ENCODE measurements around the gene RNF41.
"Not testable (repeated sequence)": the region's sequence is repeated elsewhere in the genome, so short reads cannot be mapped to it uniquely, and the experiment has no call there.

The RNF41 gene

GRCh38 chr12:56221757-56222530 is at the start of gene RNF41:
RNF41 (minus strand) TSS chr12:56221922; CDS start chr12:56214047, 7,875 bp downstream.
- peak; percentile 94 to 95 for DNase-seq

DNA sequence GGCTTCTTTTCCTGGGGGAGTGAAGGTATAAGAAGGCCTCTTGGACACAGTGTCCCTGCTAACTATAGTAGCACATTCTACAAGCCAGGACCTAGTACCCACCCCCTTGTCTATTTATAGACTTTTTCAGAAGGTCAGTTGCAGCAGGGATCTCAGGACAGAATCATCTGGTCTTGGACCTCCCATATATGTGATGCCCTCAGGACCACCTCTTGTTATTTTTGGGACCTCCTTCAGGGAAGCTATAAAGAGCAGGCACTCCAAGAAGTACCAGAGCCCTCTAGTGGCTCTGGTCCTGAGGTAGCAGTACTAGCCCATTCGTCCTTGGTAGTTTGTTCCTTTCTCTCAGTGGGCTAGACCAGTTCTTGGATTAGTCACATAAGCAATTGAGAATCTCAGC is 49.3 kb upstream of the RNF41 start:
- DNase-seq = no peak

- no peak for DNase-seq
Measured at GRCh38 chr12:56267443-56268071, 45.8 kb upstream of the RNF41 start.

DNA sequence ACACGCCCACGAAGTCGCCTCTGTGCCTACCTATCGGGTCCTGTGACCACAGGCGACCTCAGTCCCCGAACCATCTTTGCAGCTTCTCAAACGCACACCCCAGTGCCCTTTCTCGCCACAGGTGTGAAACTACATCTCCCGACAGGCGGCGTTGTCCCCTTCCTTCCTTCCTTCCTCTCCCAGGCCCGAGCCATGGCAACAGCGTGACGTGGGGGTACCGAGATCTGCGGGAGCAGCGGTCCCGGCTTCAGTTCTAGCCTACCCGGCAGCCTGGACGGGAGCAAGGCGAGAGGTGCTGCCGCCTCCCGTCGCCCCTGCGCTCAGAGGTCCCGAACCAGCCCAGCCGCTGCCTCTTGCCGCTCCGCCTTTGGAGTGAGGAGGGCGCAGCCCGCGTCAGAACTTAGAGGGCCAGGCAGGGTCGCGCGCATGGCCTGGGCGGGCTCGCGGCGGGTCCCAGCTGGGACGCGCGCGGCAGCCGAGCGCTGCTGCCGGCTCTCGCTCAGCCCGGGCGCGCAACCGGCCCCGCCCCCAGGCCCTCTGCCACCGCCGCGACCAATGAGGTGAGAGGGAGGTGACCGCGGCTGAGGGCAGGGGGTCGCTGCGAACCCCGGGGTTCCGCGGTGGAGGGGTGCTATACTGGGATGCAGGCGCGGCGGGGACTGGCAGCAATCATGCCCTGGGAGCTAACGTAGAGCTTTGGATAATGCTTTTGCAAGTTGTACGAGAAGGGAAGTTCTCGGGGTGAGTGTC is 45.1 kb upstream of the RNF41 start, which contains the start of gene COQ10A:
Gene COQ10A, plus strand, starts transcription at position 250 of the 750 bp plus-strand sequence. Its CDS starts 177 bp downstream, at position 427.
- DNase-seq = peak; percentile 84 to 85

DNA sequence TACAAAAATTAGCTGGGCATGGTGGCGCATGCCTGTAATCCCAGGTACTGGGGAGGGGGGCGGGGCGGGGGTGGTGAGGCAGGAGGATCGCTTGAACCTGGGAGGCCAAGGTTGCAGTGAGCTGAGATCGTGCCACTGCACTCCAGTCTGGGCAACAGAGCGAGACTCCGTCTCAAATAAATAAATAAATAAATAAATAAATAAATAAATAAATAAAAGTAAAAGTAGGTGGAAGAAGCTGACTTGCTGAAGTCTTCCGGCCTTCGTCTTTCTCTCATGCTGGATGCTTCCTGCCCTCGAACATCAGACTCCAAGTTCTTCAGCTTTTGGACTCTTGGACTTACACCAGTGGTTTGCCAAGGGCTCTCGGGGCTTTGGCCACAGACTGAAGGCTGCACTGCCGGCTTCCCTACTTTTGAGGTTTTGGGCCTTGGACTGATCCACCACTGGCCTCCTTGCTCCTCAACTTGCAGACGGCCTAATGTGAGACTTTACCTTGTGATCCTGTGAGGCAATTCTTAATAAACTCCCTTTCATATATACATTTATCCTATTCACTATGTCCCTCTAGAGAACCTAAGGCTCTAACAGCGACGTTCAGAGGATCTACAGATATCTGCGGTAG is 44.5 kb upstream of the RNF41 start:
- not testable (repeated sequence) for DNase-seq

GRCh38 chr12:56262955-56263354 is 41.2 kb upstream of the RNF41 start:
- not testable (repeated sequence) for DNase-seq

DNA sequence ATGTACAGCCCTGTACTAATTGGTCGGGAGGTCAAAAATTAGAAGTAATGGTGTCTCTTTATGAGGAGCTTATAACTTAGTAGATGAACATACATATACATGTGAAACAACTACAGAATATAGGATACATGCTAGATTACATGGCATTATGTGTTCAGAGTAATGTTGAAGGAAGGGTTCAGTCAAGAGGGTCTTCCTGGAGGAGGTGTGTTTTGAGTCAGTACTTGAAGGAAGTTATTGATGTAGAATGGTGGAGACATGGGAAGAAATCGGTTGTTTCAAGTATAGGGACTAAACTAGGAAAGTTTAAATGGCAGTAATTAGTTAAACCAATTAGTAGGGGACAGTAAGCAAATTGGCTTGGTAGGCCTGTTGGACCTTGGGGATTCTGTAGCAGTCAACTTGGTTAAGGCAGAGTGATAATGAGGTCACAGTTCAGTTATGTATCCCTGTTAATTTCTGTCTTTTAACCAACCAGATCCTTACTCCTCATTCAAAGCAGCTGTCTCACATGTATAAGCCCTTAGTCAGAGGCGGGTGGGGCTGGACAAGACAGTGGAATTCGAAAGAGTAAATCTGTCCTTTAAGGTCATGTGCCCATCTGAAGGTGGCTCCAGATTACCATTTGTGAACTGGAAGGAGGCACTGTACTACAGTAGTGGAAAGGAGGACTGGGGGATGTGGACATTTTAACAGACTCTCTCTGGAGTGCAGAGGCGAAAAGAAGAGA is 39.9 kb upstream of the RNF41 start:
- DNase-seq = no peak

DNA sequence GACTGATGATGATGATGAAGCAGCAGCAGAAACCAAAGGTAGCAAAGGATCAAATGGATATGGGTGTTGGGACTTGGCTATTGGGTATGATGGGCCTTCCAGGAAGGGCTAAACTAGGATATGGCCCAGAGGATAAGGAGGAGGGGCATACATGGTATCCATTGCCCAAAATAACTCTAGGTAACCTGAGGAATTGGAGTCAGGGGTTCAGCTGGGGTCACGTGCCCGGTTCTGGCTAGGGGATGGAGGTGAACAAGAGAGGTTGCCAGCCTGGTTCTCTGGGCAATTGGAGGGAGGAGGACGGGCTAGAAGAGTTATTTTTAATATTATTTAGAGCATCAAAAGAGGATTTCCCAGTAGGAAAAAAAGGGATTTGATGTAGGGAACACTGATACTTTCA is 39.2 kb upstream of the RNF41 start:
- no peak for DNase-seq

- no peak for DNase-seq
Measured at GRCh38 chr12:56260380-56260779, 38.7 kb upstream of the RNF41 start.

GRCh38 chr12:56258820-56259183 is 37.1 kb upstream of the RNF41 start:
- no peak for DNase-seq

GRCh38 chr12:56258068-56258819 is 36.5 kb upstream of the RNF41 start, which contains the start of gene ANKRD52:
ANKRD52 (minus strand) TSS chr12:56258384; CDS start chr12:56258269, 115 bp downstream.
- peak; percentile 67 to 72 for DNase-seq

DNA sequence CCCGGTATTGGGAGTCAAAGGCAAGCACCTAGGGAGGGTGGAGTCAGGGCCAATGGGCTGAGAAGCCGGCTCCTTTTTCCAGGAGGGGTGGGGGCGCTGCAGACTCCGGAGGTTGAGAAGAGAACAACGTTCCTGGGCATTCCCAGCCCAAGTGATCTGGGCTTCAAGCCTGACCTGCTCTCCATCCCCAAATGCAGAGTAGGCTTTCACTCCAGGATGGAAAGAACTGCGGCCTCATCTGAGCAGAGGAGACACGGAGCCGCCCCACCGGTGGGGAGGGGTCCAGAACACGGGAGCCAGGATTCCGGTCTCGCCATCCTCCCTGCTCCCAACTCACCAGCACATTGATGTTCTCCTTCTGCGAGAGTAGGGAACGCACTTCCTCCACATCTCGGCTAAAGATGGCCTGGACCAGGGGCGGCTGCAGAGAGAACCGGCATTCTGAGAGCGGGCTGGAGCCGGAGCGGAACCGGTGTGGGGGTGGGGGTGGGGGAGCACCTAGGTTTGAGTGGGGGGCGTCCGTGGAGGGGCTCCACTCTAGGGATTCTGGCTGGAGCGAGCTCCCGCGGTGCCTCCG is 35.9 kb upstream of the RNF41 start:
- DNase-seq = peak; percentile 9 to 27

- DNase-seq = no peak
Measured at GRCh38 chr12:56257071-56257470, 35.3 kb upstream of the RNF41 start.

GRCh38 chr12:56256326-56256960 is 34.7 kb upstream of the RNF41 start:
- DNase-seq = no peak

- DNase-seq = no peak
Measured at GRCh38 chr12:56255671-56256070, 33.9 kb upstream of the RNF41 start.

- no peak for DNase-seq
Measured at GRCh38 chr12:56253091-56253490, 31.4 kb upstream of the RNF41 start.

GRCh38 chr12:56252649-56253048 is 30.9 kb upstream of the RNF41 start:
- no peak for DNase-seq

DNA sequence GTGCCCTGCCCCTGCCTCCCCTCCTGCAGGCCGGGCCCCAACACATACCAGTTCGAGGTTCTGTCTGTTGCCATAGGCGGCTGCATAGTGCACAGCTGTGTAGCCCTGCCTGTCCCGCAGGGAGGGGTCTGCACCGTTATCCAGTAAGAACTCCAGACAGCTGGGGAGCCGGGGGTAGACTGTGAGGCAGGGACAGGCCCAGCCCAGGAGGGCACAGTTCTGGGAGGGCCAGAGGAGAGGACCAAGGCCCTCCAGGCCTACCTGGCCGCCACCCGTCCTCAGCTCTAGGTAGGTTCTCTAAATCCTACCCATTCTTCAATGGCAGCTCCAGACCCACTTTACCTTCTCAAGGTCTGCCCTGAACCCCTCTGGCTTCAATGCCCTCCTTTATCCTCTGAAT is 27.0 kb upstream of the RNF41 start:
- DNase-seq = no peak

DNA sequence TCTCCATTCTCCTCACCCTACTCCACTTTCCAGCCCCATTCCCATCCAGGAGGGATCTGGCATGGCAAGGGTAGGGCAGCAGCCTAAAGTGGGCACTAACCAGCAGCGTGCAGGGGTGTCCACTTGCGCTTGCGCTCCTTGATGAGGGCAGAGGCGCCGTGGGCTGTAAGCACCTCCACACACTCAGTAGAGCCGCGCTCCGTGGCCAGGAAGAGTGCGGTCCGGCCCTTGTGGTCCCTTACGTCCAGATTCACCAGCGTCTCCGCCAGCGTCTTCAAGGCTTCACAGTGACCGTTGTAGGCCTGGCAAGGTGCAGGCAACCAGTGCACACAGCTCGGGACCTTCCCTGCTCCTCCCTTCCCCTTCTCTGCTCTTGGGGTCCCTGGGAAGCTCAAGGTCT is 26.2 kb upstream of the RNF41 start:
- DNase-seq = no peak

DNA sequence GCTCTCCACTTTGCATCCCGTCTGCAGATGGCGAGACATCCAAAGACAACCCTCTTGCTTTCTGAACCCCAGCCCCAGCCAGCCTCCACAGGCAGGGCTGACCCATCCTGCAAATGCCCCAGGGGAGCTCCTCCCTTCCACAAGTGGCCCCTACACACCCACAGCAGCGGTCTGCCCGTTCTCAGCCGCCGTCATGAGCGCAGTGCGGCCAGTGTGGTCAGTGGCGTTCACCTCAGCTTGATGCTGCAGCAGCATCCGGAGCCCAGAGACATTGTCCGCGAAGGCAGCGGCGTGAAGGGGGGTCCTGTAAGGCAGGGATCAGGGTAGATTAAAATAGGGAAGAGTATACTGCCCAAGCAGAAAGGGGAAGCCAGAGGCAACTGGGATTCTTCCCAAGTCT is 22.8 kb upstream of the RNF41 start:
- DNase-seq = no peak

DNA sequence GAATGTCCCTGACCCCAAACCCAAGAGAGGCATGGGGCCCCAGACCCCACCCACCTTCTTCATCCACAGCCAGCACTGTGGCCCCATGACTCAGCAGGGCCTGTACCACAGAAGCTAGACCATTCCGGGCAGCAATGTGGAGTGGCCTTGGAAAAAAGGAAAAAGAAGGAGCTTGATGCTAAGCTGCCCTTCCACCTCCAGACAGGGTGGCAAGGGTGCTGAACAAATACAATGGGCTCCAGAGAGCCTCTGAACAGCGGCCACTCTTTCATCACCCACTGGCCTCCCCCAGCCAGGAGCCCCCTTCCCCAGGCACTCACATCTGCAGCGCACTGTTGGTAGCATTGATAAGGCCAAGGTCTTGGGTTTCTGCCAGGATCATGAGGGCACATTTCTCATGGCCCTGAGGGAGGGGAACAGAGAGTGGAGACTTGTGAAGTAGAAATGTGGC is 22.0 kb upstream of the RNF41 start:
- no peak for DNase-seq

Measured in NCI-H2081 (cell line).